ENCODE data around the gene SLCO1B1. TPM values are rescaled to one million over a fixed set of nuclear protein-coding genes. Genes with fewer than 3 reads are reported as not detected.
"Not testable (repeated sequence)": the region's sequence is repeated elsewhere in the genome, so short reads cannot be mapped to it uniquely, and the experiment has no call there.

Gene SLCO1B1
- polyA plus RNA-seq, 1 experiment: not detected

DNA sequence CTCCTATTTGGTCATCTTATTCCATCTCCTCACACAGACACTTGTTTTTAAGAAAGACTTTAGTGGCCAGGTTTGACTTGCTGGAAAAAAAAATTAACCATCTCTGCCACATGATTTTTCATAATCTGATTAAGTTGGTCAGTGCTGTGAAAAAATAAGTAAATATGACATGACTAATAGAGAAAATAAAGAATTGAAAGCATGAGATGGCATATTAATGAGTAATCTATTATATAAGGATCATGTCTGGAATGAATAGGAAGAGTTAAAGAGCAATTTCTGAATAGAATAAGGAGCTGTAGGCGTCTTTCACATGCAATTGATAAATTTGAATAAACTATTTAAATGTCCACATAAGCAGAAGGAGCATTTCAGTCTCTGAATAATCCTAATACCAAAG lies 12.2 kb upstream of the SLCO1B1 start:
- H3K27me3 ChIP-seq (ENCODE audit: control insufficient read depth, insufficient read depth, low read length): no peaks in the 10 kb centered on the region
- ChIA-PET CTCF (no interaction called here), POLR2A (no interaction called here)
- no peak for DNase-seq (ENCODE audit: low read depth, low spot score)
- TF ChIP-seq, protein P1, sequence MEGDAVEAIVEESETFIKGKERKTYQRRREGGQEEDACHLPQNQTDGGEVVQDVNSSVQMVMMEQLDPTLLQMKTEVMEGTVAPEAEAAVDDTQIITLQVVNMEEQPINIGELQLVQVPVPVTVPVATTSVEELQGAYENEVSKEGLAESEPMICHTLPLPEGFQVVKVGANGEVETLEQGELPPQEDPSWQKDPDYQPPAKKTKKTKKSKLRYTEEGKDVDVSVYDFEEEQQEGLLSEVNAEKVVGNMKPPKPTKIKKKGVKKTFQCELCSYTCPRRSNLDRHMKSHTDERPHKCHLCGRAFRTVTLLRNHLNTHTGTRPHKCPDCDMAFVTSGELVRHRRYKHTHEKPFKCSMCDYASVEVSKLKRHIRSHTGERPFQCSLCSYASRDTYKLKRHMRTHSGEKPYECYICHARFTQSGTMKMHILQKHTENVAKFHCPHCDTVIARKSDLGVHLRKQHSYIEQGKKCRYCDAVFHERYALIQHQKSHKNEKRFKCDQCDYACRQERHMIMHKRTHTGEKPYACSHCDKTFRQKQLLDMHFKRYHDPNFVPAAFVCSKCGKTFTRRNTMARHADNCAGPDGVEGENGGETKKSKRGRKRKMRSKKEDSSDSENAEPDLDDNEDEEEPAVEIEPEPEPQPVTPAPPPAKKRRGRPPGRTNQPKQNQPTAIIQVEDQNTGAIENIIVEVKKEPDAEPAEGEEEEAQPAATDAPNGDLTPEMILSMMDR (IDR thresholded peaks at IDR 0.05; ENCODE audit: low read depth, low read length): no peak
- no peak overlapping the region for H3K4me3 ChIP-seq (ENCODE audit: low read depth, low read length)
- H3K9me3 ChIP-seq (ENCODE audit: control insufficient read depth, insufficient read depth, low read length): peaks cover 13% of the 10 kb centered on the region
- H3K27ac ChIP-seq (ENCODE audit: low read depth, low read length): no peak overlapping the region

DNA sequence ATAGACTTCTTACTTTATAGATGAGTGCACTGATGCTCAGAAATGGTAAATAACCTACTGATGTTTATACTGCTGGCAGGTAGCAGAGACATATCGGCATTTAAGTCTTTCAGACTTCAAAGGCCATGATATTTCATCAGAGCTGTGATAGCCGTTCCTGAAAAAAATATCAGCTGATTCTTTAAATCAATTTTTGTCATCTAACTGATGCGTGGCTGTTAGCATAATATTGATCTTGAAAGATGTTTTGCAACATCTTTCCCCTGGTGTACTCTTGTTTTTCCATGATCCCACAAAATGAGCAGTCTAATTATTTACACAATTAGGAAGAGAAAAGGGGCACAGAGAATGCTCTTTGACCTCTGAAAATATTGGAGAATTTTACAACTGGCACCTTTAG lies 1.6 kb upstream of the SLCO1B1 start:
- H3K4me3 ChIP-seq (ENCODE audit: low read depth, low read length): no peak overlapping the region
- H3K27me3 ChIP-seq (ENCODE audit: control insufficient read depth, insufficient read depth, low read length): no peaks in the 10 kb centered on the region
- H3K9me3 ChIP-seq (ENCODE audit: control insufficient read depth, insufficient read depth, low read length): no peaks in the 10 kb centered on the region
- H3K27ac ChIP-seq (ENCODE audit: low read depth, low read length): no peak overlapping the region
- DNase-seq (ENCODE audit: low read depth, low spot score): no peak
- ChIA-PET CTCF (no interaction called here), POLR2A (no interaction called here)
- TF ChIP-seq, protein P1 (IDR thresholded peaks at IDR 0.05; ENCODE audit: low read depth, low read length): no peak

DNA sequence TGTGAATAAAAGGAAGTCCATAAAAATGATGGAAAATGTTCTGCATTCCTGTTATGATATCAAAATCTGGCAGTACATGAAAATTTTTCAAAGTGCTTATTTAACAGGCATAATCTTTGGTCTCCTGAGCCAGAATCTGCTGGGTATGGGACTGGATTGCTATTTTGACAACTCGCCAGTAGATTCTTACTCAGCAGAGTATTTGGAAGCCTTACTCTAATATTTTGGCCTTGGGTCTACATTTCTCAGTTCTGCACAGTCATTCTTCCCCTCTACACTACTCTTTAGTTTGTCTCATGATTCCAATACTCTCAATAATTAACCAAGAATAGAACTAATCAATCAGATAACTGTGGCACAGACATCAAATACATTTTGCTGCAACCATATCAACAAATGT lies 1.1 kb upstream of the SLCO1B1 start:
- ChIA-PET CTCF (no interaction called here), POLR2A (no interaction called here)
- H3K4me3 ChIP-seq (ENCODE audit: low read depth, low read length): no peak overlapping the region
- H3K27me3 ChIP-seq (ENCODE audit: control insufficient read depth, insufficient read depth, low read length): no peaks in the 10 kb centered on the region
- no peak for DNase-seq (ENCODE audit: low read depth, low spot score)
- no peaks in the 10 kb centered on the region for H3K9me3 ChIP-seq (ENCODE audit: control insufficient read depth, insufficient read depth, low read length)
- H3K27ac ChIP-seq (ENCODE audit: low read depth, low read length): no peak overlapping the region
- TF ChIP-seq, protein P1 (IDR thresholded peaks at IDR 0.05; ENCODE audit: low read depth, low read length): no peak

DNA sequence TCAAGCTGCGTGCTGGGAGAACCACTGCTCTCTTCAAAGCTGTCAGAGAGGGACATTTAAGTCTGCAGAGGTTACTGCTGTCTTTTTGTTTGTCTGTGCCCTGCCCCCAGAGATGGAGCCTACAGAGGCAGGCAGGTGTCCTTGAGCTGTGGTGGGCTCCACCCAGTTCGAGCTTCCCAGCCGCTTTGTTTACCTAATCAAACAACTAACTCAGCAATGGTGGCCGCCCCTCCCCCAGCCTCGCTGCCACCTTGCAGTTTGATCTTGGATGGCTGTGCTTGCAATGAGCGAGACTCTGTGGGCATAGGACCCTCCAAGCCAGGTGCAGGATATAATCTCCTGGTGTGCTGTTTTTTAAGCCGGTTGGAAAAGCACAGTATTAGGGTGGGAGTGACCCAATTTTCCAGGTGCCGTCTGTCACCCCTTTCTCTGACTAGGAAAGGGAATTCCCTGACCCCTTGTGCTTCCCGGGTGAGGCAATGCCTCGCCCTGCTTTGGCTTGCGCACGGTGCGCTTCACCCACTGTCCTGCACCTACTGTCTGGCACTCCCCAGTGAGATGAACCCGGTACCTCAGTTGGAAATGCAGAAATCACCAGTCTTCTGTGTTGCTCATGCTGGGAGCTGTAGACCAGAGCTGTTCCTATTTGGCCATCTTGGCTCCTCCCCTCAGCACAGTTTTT lies 6.5 kb downstream of the SLCO1B1 start:
- H3K27me3 ChIP-seq (ENCODE audit: control insufficient read depth, insufficient read depth, low read length); H3K9me3 ChIP-seq (ENCODE audit: control insufficient read depth, insufficient read depth, low read length); CTCF ChIA-PET; H3K4me3 ChIP-seq (ENCODE audit: low read depth, low read length); DNase-seq (ENCODE audit: low read depth, low spot score); H3K27ac ChIP-seq (ENCODE audit: low read depth, low read length); POLR2A ChIA-PET: not testable (repeated sequence)

DNA sequence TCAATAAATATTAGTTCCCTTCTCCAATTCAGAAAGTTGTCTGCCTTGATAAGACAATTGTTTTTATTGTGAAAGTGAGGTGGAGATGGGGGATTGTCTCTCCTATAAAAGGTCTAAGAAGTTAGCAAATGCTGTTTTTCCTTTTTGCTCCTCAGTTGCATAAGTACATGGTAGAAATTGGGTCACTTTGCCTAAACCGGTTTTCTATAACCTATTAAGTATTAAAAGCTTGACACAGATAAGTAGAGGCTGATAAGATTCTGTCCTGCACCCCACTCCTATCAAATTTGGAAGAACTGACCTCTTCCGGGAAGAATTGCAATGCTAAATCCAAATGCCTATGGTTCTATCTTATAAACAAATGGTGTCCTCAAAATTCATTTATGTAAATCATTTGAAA lies 7.0 kb downstream of the SLCO1B1 start:
- TF ChIP-seq, protein P1 (IDR thresholded peaks at IDR 0.05; ENCODE audit: low read depth, low read length): no peak
- Histone ChIP-seq H3K27ac (ENCODE audit: low read depth, low read length) (no peak overlapping the region), H3K27me3 (ENCODE audit: control insufficient read depth, insufficient read depth, low read length) (no peaks in the 10 kb centered on the region), H3K4me3 (ENCODE audit: low read depth, low read length) (no peak overlapping the region), H3K9me3 (ENCODE audit: control insufficient read depth, insufficient read depth, low read length) (peaks cover 5% of the 10 kb centered on the region; the same call in 1 of the 2 replicates)
- ChIA-PET CTCF (no interaction called here), POLR2A (no interaction called here)
- no peak for DNase-seq (ENCODE audit: low read depth, low spot score)
